Brain microvascular endothelial cell (primary cell): ENCODE results near the gene PCAT7.
A peak's percentile ranks its signal among the peaks of the same experiment; 100 is the strongest.
"Not testable (repeated sequence)": the region's sequence is repeated elsewhere in the genome, so short reads cannot be mapped to it uniquely, and the experiment has no call there.

Experiments
- DNase-seq: peaks from one replicate; pipeline ENCODE4 v3.0.0-alpha.2; 2020
- H3K27ac ChIP-seq: fragments of 250-450 bp; sonication (Bioruptor Pico); 2 replicates; pipeline ENCODE4 v1.5.1; 2020; ENCODE audit warnings: mild to moderate bottlenecking, moderate library complexity
- H3K27me3 ChIP-seq: fragments of 250-450 bp; sonication (Bioruptor Pico); replicated peaks from 2 replicates; pipeline ENCODE4 v1.5.1; 2020; ENCODE audit warnings: mild to moderate bottlenecking
- H3K36me3 ChIP-seq: fragments of 250-450 bp; sonication (Bioruptor Pico); replicated peaks from 2 replicates; pipeline ENCODE4 v1.5.1; 2020; ENCODE audit warnings: mild to moderate bottlenecking
- H3K4me3 ChIP-seq: 2 replicates; pipeline ENCODE4 v1.5.1; 2011; ENCODE audit warnings: low read depth, mild to moderate bottlenecking, control low read depth, low read length, moderate library complexity
- in situ Hi-C: cut with HindIII; loops from 2 replicates; pipeline ENCODE4 v1.10.0; 2017; ENCODE audit warnings: low sequenced_read_pairs, low pct_ligation_motif_present
- TF ChIP-seq, protein P1 (sequence below): IDR thresholded peaks from 2 replicates; pipeline ENCODE4 v1.5.1; 2011; ENCODE audit warnings: low read depth, mild to moderate bottlenecking, moderate library complexity, low read length, control low read depth, inconsistent platforms; ENCODE audit errors: missing control alignments

Gene PCAT7

DNA sequence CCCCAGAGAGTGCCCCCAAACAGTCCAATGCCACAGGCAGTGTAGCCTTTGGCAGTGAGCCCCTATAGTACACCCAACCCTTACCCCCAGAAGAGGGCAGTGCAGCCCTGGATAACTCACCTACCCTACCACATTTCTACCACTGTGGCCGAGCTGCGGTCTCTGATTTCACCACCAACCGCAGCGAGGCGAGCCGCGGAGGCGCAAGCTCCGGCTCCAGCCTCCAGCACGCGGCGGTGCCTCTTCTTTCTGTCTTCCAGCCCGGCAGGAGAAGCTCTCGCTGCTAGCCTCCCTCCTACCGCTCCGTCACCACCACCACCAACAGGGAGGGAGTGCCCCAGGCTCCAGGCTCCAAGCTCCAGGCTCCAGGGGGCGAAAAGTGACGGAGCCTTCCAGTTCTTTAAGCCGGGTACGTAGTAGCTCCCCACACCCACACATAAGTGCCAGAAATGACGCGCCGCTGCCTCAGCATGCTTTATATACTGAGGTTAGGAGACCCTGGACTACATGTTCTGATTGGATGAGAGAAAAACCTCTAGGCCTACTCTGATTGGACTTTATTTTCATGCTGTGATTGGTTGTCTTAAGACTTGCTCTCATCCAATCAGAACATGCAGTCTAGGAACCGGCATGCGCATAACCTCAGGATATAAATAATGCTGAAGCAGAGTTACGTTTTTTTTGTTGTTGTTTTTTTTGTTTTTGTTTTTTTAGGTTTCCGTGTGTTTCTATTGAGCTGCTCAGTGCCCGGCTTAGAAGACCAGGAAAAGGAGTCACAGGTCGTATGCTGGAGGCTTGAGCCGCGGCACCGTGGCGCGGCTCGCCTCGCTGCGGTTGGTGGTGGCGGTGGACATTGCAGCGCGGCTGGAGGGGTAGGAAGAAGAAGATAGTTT lies at the start of gene PCAT7:
Gene PCAT7, plus strand, starts transcription at position 645 of the 893 bp plus-strand sequence.
- TF ChIP-seq, protein P1, sequence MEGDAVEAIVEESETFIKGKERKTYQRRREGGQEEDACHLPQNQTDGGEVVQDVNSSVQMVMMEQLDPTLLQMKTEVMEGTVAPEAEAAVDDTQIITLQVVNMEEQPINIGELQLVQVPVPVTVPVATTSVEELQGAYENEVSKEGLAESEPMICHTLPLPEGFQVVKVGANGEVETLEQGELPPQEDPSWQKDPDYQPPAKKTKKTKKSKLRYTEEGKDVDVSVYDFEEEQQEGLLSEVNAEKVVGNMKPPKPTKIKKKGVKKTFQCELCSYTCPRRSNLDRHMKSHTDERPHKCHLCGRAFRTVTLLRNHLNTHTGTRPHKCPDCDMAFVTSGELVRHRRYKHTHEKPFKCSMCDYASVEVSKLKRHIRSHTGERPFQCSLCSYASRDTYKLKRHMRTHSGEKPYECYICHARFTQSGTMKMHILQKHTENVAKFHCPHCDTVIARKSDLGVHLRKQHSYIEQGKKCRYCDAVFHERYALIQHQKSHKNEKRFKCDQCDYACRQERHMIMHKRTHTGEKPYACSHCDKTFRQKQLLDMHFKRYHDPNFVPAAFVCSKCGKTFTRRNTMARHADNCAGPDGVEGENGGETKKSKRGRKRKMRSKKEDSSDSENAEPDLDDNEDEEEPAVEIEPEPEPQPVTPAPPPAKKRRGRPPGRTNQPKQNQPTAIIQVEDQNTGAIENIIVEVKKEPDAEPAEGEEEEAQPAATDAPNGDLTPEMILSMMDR = peak; percentile 45
- Histone ChIP-seq H3K36me3 (no peaks in the 10 kb centered on the region), H3K4me3 (no peak within 1 kb of the TSS), H3K27me3 (no peaks in the 10 kb centered on the region), H3K27ac (no peak within 1 kb of the TSS)
- in situ Hi-C loops = no loop called here
- DNase-seq = peak; percentile 24

DNA sequence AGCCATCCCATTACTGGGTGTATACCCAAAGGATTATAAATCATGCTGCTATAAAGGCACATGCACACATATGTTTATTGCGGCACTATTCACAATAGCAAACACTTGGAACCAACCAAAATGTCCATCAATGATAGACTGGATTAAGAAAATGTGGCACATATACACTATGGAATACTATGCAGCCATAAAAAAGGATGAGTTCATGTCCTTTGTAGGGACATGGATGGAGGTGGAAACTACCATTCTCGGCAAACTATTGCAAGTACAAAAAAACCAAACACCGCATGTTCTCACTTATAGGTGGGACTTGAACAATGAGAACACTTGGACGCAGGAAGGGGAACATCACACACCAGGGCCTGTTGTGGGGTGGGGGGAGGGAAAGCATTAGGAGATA lies 48.5 kb upstream of the PCAT7 start:
- H3K27me3 ChIP-seq, DNase-seq, H3K4me3 ChIP-seq, in situ Hi-C loops, H3K27ac ChIP-seq, H3K36me3 ChIP-seq: not testable (repeated sequence)

GRCh38 chr9:94507531-94508258 lies 47.2 kb upstream of the PCAT7 start:
- Histone ChIP-seq H3K4me3 (no peak overlapping the region), H3K27ac (no peak overlapping the region), H3K36me3 (no peaks in the 10 kb centered on the region), H3K27me3 (no peaks in the 10 kb centered on the region)
- TF ChIP-seq, protein P1 = no peak
- in situ Hi-C loops = no loop called here
- no peak for DNase-seq

DNA sequence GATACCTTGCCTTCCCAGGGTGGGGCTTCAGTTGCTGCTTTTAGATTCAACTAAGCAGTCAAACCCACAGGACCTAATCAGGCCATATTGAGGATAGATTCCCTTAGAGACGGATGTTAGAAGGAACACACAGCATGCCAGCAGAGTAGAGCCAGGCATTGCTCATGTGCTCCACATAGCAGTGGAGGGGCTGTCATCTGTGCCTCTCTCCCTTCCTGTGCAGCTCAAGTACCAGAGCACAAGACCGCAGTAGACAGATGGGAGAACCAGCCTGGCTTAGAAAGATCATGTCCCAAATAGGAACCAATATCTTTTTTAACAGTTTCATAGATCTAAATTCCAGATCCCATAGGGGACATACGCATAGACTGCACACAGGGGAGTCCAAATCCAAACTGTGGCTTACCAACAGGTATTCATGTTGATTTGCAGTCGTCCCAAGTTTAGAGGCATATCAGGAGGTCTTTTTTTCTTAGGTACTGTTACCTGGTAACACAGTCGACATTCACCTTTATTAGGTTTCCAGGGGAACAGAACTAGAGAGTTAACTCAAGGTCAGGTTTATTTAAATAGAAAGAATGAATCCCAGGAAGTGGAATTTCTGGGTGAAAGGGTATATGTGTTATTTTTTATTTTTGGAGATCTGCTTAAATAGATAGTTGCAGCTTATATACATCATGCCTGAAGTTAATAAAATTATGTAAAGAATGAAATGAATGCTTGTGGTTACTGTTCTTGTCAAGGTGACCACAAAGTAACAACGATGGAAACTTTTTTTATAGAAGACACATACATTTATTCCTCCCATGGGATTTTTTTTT lies 43.5 kb upstream of the PCAT7 start:
- DNase-seq = no peak
- in situ Hi-C loops = no loop called here
- H3K27me3 ChIP-seq = no peaks in the 10 kb centered on the region

DNA sequence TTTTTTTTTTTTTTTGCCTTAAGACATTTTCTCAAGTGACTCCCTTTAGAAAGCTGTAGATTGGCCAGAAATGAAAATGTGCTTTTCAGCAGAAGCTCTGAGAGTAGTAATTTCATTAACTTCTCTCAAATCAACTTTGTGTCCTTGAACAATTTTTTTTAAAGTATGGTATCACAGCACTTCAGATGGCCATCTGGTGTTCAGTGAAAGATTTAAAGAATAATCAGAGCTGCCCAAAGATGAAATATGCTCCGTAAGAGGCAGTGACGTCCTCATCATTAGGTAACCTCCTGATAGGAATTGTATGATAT lies 43.0 kb upstream of the PCAT7 start:
- no peaks in the 10 kb centered on the region for H3K27me3 ChIP-seq
- no peak overlapping the region for H3K27ac ChIP-seq
- in situ Hi-C loops = no loop called here
- H3K36me3 ChIP-seq = no peaks in the 10 kb centered on the region
- DNase-seq = no peak
- TF ChIP-seq, protein P1 = no peak
- H3K4me3 ChIP-seq = no peak overlapping the region

More for the DNA sequence above, 43.5 kb upstream of the PCAT7 start:
- TF ChIP-seq, protein P1 = no peak
- H3K27ac ChIP-seq = no peak overlapping the region
- no peaks in the 10 kb centered on the region for H3K36me3 ChIP-seq
- H3K4me3 ChIP-seq = no peak overlapping the region

- no peak overlapping the region for H3K27ac ChIP-seq
- TF ChIP-seq, protein P1 = no peak
- in situ Hi-C loops = no loop called here
- no peak for DNase-seq
- H3K27me3 ChIP-seq = no peaks in the 10 kb centered on the region
- no peak overlapping the region for H3K4me3 ChIP-seq
- H3K36me3 ChIP-seq = no peaks in the 10 kb centered on the region
Observed at GRCh38 chr9:94514722-94515121, 40.2 kb upstream of the PCAT7 start.
